Testis (tissue), 2 donors: Measurements from ENCODE around the gene SNRPB2.

Source experiments
- CTCF ChIP-seq, 3 experiments: fragments of 450-650 bp in 2 of 3; fragments of 200-600 bp in 1 of 3; sonication (generic) in 1 of 3; IDR thresholded peaks; one replicate each; pipeline ENCODE4 v1.5.1; 2016 to 2019; ENCODE audit warnings: antibody characterized with exemption in 3 of 3, mild to moderate bottlenecking in 2 of 3, moderate library complexity in 1 of 3
- POLR2A ChIP-seq: fragments of 450-650 bp; IDR thresholded peaks from one replicate; pipeline ENCODE4 v1.6.1; 2017; ENCODE audit warnings: antibody characterized with exemption, mild to moderate bottlenecking, moderate library complexity

GRCh38 chr20:16710781-16711180 is 19.0 kb upstream of the SNRPB2 start:
- TF ChIP-seq CTCF (IDR thresholded peaks at IDR 0.05): no peak
- TF ChIP-seq POLR2A: no peak
